Frontal cortex (tissue), 4 donors: ENCODE measurements around the gene COL19A1. TPM values are rescaled to one million over a fixed set of nuclear protein-coding genes. Genes with fewer than 3 reads are reported as not detected.
"Not testable (repeated sequence)": the region's sequence is repeated elsewhere in the genome, so short reads cannot be mapped to it uniquely, and the experiment has no call there.

ENCODE experiments used
- DNase-seq, 2 donors: peaks; one replicate each; pipeline ENCODE4 v3.0.0; 2012; ENCODE audit warnings: low spot score in 2 of 2
- FAIRE-seq: peaks from 2 replicates; lab custom pipeline; 2012; peaks lifted over from hg19 to GRCh38; lab: Jason Lieb, UNC
- total RNA-seq: library from RNA; depleted of rRNA; stranded (reverse); fragments of >200 nt; gene quantifications from one replicate; pipeline ENCODE4 v1.2.3, GENCODE V29; 2014
- donor health status: control.
- donor health status: control.
- donor health status: control.

Gene COL19A1
- total RNA-seq, 1 donor from 2014 or later: 3.7 TPM

GRCh38 chr6:69948479-69949114 is 82.2 kb downstream of the COL19A1 start:
- no peak for DNase-seq
- FAIRE-seq: no peak

GRCh38 chr6:69953491-69953890 is 87.1 kb downstream of the COL19A1 start:
- no peak for FAIRE-seq
- no peak for DNase-seq

GRCh38 chr6:69954733-69955132 is 88.4 kb downstream of the COL19A1 start:
- DNase-seq: no peak
- no peak for FAIRE-seq

- DNase-seq (no peak), FAIRE-seq (no peak)
Measured at GRCh38 chr6:69957985-69958559, 91.7 kb downstream of the COL19A1 start.

- FAIRE-seq: no peak
- DNase-seq: no peak
Measured at GRCh38 chr6:69958978-69959377, 92.6 kb downstream of the COL19A1 start.

- not testable (repeated sequence) for FAIRE-seq, DNase-seq
Measured at GRCh38 chr6:69965974-69966373, 99.6 kb downstream of the COL19A1 start.

- FAIRE-seq (no peak), DNase-seq (no peak)
Measured at GRCh38 chr6:69973138-69973537, 106.8 kb downstream of the COL19A1 start.

- DNase-seq (no peak), FAIRE-seq (no peak)
Measured at GRCh38 chr6:69973763-69974162, 107.4 kb downstream of the COL19A1 start.

GRCh38 chr6:69974193-69974592 is 107.8 kb downstream of the COL19A1 start:
- no peak for DNase-seq

GRCh38 chr6:69976591-69977090 is 110.3 kb downstream of the COL19A1 start:
- FAIRE-seq (no peak), DNase-seq (no peak)

More at GRCh38 chr6:69974193-69974592, 107.8 kb downstream of the COL19A1 start:
- no peak for FAIRE-seq

GRCh38 chr6:69980624-69981023 is 114.3 kb downstream of the COL19A1 start:
- DNase-seq (no peak), FAIRE-seq (no peak)

GRCh38 chr6:69984506-69984905 is 118.2 kb downstream of the COL19A1 start:
- FAIRE-seq: no peak
- no peak for DNase-seq

- no peak for FAIRE-seq
Measured at GRCh38 chr6:69985180-69985579, 118.8 kb downstream of the COL19A1 start.

GRCh38 chr6:69987550-69987949 is 121.2 kb downstream of the COL19A1 start:
- FAIRE-seq (no peak), DNase-seq (no peak)

More at GRCh38 chr6:69985180-69985579, 118.8 kb downstream of the COL19A1 start:
- DNase-seq: no peak

- FAIRE-seq (no peak), DNase-seq (no peak)
Measured at GRCh38 chr6:69988458-69989126, 122.2 kb downstream of the COL19A1 start.

GRCh38 chr6:69994251-69994650 is 127.9 kb downstream of the COL19A1 start:
- no peak for FAIRE-seq
- no peak for DNase-seq

- no peak for DNase-seq
- FAIRE-seq: no peak
Measured at GRCh38 chr6:70008189-70008588, 141.8 kb downstream of the COL19A1 start.

GRCh38 chr6:70010339-70010738 is 144.0 kb downstream of the COL19A1 start:
- not testable (repeated sequence) for DNase-seq, FAIRE-seq

- not testable (repeated sequence) for DNase-seq, FAIRE-seq
Measured at GRCh38 chr6:70023201-70023600, 156.8 kb downstream of the COL19A1 start.

- no peak for FAIRE-seq
- DNase-seq: no peak
Measured at GRCh38 chr6:70028246-70028645, 161.9 kb downstream of the COL19A1 start.

- FAIRE-seq (no peak), DNase-seq (no peak)
Measured at GRCh38 chr6:70028926-70029325, 162.6 kb downstream of the COL19A1 start.
